ENCODE measurements around the gene SORL1. TPM values are rescaled to one million over a fixed set of nuclear protein-coding genes. Genes with fewer than 3 reads are reported as not detected.
"Not testable (repeated sequence)": the region's sequence is repeated elsewhere in the genome, so short reads cannot be mapped to it uniquely, and the experiment has no call there.

The SORL1 gene
- total RNA-seq, 1 experiment from 2014 or later: 0.10 TPM

DNA sequence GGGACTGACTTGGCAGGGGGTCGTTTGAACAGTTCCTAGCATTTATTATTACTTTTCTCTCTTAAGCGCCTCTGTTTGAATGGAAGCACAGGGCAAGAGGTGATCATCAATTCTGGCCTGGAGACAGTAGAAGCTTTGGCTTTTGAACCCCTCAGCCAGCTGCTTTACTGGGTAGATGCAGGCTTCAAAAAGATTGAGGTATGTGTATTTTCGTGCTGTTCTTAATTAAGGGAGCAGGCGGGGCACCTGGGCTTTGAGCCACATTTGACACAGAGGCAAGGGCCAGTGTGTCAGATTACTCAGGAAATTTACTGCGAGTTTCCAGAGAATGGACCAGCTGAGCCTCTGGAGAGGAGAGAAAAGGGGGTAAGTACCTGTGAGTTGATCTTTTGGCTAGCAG is 103.0 kb downstream of the SORL1 start:
- DNase-seq: no peak
- Histone ChIP-seq H3K9me3 (replicated peaks) (no peaks in the 10 kb centered on the region), H3K4me3 (no peak overlapping the region), H3K27me3 (no peaks in the 10 kb centered on the region), H3K4me1 (no peaks in the 10 kb centered on the region), H3K36me3 (no peaks in the 10 kb centered on the region), H3K27ac (no peak overlapping the region)

DNA sequence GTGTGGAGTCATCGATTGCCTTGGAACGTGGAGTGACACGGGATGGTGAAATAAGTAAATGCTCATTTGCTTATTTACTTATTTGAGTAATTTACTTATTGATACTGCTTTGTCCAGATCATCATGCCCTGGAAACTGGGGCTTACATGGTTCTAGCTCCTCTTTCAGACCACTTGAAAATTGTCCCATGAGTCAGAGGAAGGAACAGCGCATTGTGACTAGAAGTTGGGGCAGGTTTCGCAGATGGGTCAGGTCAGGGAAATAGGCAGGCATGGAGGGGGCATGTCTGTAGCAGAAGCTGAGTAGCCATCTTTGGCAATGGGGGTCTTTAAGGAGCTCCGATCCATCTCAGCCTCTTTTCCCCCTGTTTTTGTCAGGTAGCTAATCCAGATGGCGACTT is 104.8 kb downstream of the SORL1 start:
- Histone ChIP-seq H3K4me3 (no peak overlapping the region), H3K36me3 (no peaks in the 10 kb centered on the region), H3K27ac (no peak overlapping the region), H3K4me1 (no peaks in the 10 kb centered on the region), H3K27me3 (no peaks in the 10 kb centered on the region), H3K9me3 (replicated peaks) (no peaks in the 10 kb centered on the region)
- no peak for DNase-seq

DNA sequence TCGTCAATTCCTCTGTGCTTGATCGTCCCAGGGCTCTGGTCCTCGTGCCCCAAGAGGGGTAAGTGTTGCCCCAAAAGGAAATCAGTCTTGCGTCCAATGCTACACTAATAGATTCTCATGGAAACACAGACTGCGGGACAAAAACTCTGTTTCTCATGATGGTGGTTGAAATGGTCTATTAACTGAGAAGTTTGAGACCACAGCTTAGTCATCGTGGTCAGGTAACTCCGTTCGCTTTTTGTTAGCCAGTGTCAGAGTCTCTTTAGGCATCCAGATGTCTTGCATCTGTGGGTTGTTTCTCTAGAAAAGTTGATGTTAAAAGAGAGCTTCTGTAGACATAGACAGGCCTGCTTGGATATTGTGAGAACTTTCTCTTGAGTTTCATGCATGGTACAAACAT is 105.2 kb downstream of the SORL1 start:
- DNase-seq: no peak
- no peak overlapping the region for H3K4me3 ChIP-seq
- H3K9me3 ChIP-seq (replicated peaks): no peaks in the 10 kb centered on the region
- H3K36me3 ChIP-seq: no peaks in the 10 kb centered on the region
- H3K27me3 ChIP-seq: no peaks in the 10 kb centered on the region
- no peak overlapping the region for H3K27ac ChIP-seq
- H3K4me1 ChIP-seq: no peaks in the 10 kb centered on the region

DNA sequence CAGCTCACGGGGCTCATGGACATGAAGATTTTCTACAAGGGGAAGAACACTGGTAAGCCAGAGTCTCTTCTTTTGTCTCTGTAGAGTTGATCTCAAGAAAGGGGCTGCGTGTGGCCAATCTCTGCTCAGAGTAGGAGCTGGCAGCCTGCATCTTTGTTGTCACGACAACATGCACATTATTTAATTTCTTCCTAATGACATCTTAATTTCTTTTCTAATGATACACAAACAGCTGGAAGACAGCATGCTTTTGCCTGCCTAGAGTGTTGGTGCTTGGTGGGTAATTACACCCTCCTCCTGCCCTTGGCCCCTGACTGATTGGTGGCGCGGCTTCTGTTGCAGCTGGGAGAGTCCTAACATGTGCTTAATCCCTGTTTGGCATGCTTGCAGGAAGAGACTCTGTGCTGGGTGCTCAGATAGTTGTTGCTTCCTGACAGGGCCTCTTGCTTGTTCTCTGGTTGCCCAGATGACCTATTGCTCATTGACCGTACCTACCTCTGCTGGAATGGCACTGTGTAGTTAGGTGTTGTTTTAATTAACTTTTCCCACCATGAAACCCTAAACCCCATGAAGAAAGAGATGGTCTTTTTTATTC is 107.6 kb downstream of the SORL1 start:
- H3K27ac ChIP-seq: no peak overlapping the region
- H3K4me3 ChIP-seq: no peak overlapping the region
- H3K36me3 ChIP-seq: no peaks in the 10 kb centered on the region
- no peaks in the 10 kb centered on the region for H3K4me1 ChIP-seq
- no peaks in the 10 kb centered on the region for H3K27me3 ChIP-seq
- no peaks in the 10 kb centered on the region for H3K9me3 ChIP-seq (replicated peaks)
- peak in 1 of 2 experiments; percentile 22 for DNase-seq

DNA sequence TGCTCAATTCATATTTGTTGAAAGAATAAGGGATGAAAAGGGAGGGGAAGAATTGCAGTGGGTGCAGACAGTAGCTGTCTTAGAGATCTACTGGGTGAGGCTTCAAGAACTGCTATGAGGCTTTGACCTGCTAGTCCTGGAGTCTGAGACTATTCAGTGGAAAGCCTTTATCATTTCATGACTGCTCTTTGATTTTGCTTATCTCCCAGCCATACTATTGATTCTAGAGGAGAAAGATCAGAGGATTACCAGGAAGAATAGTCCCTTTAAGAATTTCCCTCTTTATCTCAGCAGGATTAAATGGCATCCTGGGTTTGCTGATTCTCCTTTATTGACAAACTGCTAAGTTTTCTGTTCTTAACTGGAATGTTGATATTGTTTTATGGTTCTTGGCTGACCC is 108.1 kb downstream of the SORL1 start:
- Histone ChIP-seq H3K36me3 (no peaks in the 10 kb centered on the region), H3K9me3 (replicated peaks) (no peaks in the 10 kb centered on the region), H3K27ac (no peak overlapping the region), H3K4me1 (no peaks in the 10 kb centered on the region), H3K27me3 (no peaks in the 10 kb centered on the region), H3K4me3 (no peak overlapping the region)
- no peak for DNase-seq

DNA sequence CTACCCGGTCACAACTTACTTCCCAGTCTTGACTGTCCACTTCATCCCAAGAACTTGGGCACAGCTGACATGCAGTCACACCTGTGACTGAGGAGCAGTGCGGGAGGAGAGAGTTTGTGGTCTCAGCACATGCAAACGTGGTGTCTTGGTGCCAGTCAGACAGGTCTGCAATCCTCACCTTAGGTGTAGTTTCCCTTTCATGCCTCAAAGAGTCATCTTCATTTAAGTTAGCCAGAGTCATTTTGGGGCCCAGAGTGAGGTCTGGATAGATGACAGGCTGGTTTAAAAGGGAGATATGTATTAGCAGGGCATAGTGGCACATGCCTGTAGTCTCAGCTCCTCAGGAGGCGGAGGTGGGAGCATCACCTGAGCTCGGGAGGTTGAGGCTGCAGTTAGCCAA is 109.1 kb downstream of the SORL1 start:
- H3K27me3 ChIP-seq: no peaks in the 10 kb centered on the region
- no peaks in the 10 kb centered on the region for H3K36me3 ChIP-seq
- H3K4me3 ChIP-seq: no peak overlapping the region
- DNase-seq: no peak
- no peaks in the 10 kb centered on the region for H3K9me3 ChIP-seq (replicated peaks)
- H3K4me1 ChIP-seq: no peaks in the 10 kb centered on the region
- H3K27ac ChIP-seq: no peak overlapping the region

DNA sequence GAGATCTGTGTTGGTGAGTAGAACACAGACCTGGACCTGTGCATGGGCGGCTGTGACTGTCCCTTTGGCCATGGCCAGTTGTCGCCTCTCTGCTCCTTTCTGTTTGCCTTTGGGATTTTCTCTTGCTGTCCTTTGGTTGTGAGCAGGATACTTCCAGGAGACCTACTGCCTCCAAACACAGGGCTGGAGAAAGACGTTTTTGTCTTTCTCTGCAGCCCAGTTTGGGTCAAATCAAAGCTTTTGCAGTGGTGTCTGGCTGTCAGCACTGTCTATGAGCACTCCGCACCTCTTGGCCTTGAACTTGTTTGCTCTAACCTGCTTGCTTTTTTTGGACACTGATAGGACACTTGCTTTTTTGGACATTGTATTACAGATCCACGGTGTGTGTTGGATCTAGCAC is 109.6 kb downstream of the SORL1 start:
- no peaks in the 10 kb centered on the region for H3K9me3 ChIP-seq (replicated peaks)
- no peaks in the 10 kb centered on the region for H3K4me1 ChIP-seq
- no peaks in the 10 kb centered on the region for H3K27me3 ChIP-seq
- no peak overlapping the region for H3K27ac ChIP-seq
- no peak for DNase-seq
- H3K4me3 ChIP-seq: no peak overlapping the region
- H3K36me3 ChIP-seq: no peaks in the 10 kb centered on the region

DNA sequence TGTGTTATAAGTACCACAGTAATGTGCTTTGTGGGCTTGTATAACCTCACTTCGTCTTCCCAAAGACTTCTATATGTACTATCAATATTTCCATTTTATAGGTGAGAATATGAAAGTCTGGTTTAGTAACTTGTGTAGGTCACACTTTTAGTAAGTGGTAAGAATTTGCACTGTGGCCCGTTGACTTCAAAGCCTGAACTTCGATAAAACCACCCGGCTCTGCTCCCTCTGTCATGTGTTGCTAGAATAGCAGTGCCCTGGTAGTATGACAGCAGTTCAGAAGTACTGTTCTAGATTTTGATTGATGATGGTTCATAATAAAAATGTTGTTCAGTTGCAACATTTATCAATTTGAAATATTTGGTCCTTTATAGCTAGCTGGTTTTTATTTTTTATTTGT is 110.9 kb downstream of the SORL1 start:
- Histone ChIP-seq H3K4me3 (no peak overlapping the region), H3K9me3 (replicated peaks) (no peaks in the 10 kb centered on the region), H3K4me1 (no peaks in the 10 kb centered on the region), H3K27ac (no peak overlapping the region), H3K27me3 (no peaks in the 10 kb centered on the region), H3K36me3 (no peaks in the 10 kb centered on the region)
- no peak for DNase-seq

DNA sequence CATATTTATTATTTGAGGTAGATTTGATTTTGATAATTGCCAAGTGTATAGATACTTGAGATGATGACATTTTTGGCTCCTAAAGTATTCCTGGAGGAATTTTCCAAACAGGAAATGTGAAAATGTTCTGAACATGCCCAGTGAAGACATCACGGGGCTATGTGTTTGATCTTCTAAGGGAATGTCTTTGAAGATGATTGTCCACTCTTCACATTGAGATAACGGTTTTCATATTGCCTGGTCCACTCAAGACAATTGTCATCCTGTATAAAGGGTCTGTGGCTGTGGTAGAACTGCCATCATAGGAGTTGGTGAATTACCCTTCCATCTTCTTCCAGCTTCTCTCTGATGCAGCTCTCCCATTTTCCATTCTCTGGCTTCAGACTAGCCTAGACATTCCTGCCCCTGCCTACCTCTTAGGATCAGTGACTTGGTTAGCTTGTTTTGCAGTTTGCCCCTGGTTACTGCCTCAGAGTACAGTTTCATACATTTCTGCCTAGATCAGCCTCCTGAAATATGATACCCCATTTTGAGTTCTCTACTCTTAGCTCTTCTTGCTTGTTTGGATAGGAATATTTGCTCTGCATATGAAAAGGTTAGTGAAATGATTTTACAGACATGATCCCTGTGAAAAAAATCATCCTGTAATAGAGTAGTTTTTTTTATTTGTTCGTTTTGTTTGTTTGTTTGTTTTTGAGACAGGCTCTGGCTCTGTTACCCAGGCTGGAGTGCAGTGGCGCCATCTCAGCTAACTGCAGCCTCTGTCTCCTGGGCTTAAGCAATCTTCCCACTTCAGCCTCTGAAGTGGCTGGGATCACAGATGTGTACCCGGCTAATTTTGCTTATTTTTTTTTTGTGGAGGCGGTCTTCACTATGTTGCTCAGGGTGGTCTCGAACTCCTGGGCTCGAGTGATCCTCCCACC is 112.0 kb downstream of the SORL1 start:
- Histone ChIP-seq H3K27ac (no peak overlapping the region), H3K36me3 (no peaks in the 10 kb centered on the region), H3K4me3 (no peak overlapping the region), H3K27me3 (no peaks in the 10 kb centered on the region), H3K4me1 (no peaks in the 10 kb centered on the region), H3K9me3 (replicated peaks) (no peaks in the 10 kb centered on the region)
- DNase-seq: no peak

DNA sequence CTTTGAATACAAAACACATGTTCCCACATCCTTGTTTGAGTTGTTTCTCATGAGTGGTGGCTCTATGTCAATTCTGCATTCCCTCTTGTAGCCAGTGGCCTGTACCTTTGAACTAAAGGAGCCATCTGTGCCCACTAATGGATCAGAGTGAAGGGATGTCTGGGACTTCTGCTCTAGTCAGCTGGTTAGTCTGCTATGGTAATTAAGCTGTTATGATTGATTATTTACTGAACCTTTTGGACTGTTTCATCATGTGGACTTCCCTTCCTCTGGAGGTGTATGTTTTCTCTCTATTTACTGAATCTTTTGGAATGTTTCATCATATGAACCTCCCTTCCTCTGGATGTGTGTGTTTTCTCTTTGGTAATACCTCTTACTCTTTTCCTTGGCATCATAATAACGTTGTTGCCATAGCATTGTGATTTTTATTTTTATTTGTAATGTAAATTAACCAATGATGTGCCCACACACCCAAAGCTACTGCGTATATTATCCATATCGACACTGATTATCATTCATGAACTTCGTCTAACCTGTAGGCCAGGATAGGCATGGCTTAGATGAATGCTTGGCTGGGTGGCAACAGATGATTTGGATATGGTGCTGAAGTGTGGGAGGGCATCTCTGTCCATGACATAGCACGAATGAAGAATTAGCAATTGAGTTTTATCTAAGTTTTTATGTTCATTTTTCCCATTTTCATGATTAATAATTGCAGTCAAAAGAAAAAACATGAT is 113.0 kb downstream of the SORL1 start:
- Histone ChIP-seq H3K27me3 (no peaks in the 10 kb centered on the region), H3K36me3 (no peaks in the 10 kb centered on the region), H3K4me3 (no peak overlapping the region), H3K9me3 (replicated peaks) (no peaks in the 10 kb centered on the region), H3K4me1 (no peaks in the 10 kb centered on the region), H3K27ac (no peak overlapping the region)
- no peak for DNase-seq

DNA sequence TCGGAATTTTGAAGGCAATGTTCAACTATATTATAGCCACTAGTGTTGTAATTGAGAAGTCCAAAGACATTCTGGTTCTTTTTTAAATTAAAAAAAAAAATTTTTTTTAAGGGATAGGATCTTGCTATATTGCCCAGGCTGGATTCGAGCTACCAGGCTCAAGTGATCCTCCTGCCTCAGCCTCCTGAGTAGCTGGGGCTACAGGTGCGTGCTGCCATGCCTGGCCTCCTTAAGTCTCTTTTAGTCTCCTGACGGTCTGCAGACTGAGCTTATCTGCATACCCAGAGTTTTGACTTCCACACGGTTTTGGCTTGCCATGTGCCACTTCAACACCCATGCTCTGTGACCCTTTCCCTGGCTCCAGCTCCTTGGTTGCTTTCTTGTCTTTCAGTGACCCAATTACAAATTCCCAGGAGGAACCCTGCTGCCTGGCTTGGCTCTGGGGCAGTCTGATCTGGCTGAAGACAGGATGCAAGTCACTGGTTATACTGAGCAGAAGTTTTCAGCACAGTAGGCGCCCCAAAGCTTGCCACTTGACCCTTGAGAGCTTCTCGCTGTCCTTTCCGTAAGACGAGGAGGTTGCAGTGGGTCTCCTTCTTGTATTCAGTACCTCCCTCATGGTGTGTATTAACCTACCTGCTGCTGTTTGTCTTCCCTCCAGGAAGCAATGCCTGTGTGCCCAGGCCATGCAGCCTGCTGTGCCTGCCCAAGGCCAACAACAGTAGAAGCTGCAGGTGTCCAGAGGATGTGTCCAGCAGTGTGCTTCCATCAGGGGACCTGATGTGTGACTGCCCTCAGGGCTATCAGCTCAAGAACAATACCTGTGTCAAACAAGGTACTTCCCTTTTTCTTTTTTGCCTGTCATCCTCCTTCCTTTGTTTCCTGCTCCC is 114.4 kb downstream of the SORL1 start:
- Histone ChIP-seq H3K36me3 (no peaks in the 10 kb centered on the region), H3K9me3 (replicated peaks) (no peaks in the 10 kb centered on the region), H3K27me3 (no peaks in the 10 kb centered on the region), H3K27ac (no peak overlapping the region), H3K4me1 (no peaks in the 10 kb centered on the region; the same call in 1 of the 2 replicates), H3K4me3 (no peak overlapping the region)
- no peak for DNase-seq

DNA sequence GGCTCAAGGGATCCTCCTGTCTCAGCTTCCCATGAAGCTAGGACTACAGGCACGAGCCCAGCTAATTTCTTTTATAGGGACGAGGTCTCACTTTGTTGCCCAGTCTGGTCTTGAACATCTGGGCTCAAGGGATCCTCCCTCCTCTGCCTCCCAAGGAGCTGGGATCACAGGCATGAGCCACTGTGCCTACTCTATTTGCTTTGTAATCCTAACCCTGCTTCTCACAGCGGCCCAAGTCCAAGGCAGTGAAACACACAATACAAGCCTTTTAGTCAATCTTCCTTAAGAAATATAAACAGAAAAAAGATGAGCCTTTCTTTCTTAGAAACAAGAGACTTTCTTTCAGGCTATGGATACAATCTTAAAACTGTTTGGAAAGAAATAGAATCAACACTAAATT is 115.9 kb downstream of the SORL1 start:
- H3K27me3 ChIP-seq: no peaks in the 10 kb centered on the region
- H3K9me3 ChIP-seq (replicated peaks): no peaks in the 10 kb centered on the region
- H3K4me1 ChIP-seq: peaks cover 10% of the 10 kb centered on the region
- no peaks in the 10 kb centered on the region for H3K36me3 ChIP-seq
- H3K27ac ChIP-seq: no peak overlapping the region
- DNase-seq: no peak
- H3K4me3 ChIP-seq: no peak overlapping the region

DNA sequence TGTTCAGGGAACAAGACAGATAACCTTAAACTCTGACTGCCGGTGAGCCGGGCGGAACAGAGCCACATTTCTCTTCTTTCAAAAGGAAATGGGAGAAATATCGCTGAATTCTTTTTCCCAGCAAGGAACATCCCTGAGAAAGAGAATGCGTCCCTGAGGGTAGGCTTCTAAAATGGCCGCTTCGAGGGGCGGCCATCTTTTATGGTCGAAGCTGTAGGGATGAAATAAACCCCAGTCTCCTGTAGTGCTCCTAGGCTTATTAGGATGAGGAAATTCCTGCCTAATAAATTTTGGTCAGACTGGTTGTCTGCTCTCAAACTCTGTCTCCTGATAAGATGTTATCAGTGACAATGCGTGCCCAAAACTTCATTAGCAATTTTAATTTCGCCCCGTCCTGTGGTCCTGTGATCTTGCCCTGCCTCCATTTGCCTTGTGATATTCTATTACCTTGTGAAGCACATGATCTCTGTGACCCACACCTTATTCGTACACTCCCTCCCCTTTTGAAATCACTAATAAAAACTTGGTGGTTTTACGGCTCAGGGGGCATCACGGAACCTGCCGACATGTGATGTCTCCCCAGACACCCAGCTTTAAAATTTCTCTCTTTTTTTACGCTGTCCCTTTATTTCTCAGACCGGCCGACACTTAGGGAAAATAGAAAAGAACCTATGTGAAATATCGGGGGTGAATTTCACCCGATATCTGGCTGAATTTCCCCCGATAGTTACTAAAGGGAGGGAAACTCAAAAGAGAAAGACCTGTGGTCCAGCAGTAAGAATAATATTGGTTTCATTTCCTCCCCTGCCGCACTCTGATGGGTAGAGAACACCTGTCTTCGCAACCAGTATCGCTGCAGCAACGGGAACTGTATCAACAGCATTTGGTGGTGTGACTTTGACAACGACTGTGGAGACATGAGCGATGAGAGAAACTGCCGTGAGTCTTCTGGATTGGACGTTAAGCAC is 117.5 kb downstream of the SORL1 start:
- peaks cover 10% of the 10 kb centered on the region for H3K4me1 ChIP-seq
- not testable (repeated sequence) for DNase-seq; H3K36me3 ChIP-seq; H3K27ac ChIP-seq; H3K4me3 ChIP-seq; H3K27me3 ChIP-seq; H3K9me3 ChIP-seq (replicated peaks)
